ENCODE data around the gene ATXN7.

ATXN7 gene

DNA sequence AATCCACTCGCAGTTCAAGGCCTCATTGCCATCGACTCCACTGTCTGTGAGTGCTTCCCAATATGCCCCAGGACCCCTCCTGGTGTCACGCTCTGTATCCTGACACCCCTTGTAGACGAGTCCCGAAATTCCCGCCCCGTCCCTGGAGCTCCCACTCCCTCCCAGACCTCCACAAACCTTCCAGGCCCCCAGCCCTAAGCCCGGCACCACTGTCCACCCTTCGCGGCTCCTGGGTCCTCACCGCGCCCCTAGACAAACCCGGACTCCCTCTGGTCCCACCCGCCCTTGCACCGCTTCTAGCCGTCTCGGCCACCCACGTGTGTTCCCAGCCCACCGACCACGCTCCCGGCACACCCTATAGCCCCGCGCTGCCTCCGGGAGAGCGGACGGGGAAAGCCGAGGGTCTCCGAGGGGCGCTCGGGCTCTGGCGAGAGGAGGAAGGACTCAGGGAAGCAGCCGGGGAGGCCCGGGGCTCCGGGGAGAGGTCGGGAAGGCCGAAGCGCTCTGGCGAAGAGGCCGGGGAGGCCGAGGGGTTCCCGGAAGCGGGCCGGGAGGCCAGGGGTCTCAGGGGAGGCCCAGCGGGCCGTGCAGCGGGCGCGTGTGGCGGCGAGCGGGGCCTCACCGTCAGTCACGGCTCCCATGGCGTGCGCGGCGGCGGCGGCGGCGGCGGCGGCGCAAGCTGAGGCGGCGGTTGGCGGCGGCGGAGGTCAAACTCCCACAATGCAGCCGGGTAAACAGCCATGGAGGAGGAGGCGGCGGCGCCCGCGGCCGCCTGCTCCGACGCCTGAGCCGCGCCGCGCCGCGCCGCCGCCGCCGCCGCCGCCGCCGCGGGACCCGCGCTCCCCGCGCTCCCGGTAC, at the start of gene ATXN7, which contains the start of gene THOC7:
TSS of gene ATXN7 (plus strand) at position 718 of the 858 bp plus-strand sequence. CDS start 48,732 bp downstream, outside the sequence.
TSS of gene THOC7 (minus strand) at position 656 of the 858 bp plus-strand sequence. CDS start at position 641, 15 bp downstream.
- peak; percentile 66 for DNase-seq

GRCh38 chr3:63814237-63814636, 49.4 kb upstream of the ATXN7 start:
- no peak for DNase-seq

GRCh38 chr3:63817225-63817624, 46.4 kb upstream of the ATXN7 start:
- DNase-seq: no peak

DNA sequence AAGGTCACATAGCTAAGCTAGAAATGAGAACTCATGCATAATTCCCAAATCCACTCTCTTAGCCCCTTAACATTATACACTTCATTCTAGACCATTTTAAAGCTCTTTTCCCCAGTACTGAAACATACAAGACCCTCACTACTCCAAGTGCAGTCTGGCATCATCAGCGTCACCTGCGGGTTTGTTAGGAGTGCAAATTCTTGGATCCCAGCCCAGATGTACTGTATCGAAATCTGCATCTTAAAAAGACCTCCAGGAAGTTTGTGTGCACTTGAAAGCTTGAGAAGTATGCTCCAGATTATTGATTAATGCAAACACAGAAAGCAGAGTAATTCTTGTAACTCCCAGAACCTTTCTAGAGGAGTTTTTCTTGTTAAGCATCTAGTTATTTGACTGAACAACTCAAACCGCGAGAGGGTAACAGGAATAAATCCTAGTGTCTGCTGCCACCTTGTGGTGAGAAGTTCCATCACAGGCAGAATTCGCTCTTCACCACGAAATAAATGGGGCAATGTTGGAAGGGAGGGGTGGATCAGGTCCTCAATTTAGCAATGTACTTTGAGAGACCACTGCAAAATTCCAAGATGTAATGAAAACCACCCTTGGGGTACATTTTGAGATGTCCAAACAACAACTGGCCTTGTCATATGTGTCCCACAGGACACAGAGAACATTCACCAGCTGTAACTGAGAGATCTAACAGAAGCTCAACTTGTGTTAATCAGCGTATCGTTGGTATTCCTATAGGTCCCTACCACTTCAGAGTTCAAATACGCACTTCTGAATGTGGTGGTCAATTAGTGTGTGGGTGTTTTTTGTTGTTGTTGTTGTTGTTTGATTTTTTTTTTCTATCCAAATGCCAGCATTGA, 45.2 kb upstream of the ATXN7 start:
- DNase-seq: peak; percentile 30

GRCh38 chr3:63819151-63819398, 44.6 kb upstream of the ATXN7 start, which contains the start of gene C3orf49:
C3orf49 (plus strand) TSS chr3:63819299; CDS start chr3:63819472, 173 bp downstream.
- DNase-seq: no peak

- DNase-seq: no peak
These were observed 39.4 kb upstream of the ATXN7 start for GRCh38 chr3:63824309-63824708.

DNA sequence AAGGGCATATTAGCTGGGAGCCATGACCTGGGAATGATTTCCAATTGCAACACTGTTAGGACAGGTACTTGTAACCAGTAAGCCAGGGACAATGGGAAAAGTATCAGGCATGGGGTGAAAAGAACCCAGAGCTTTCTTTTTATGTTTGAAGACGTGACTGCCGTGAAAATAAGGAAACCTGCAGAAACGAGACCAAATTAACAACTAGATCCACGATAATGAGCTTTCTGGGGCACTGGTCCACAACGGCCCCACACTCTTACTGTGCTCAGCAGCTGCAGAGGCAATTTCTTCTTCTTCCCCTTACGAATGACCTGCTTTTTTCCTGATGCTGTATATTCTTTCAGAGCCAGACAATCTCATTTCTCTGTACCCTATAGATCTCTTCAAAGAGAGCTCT, 33.1 kb upstream of the ATXN7 start:
- DNase-seq: no peak

- no peak for DNase-seq
These were observed 31.3 kb upstream of the ATXN7 start for GRCh38 chr3:63832395-63832794.

DNA sequence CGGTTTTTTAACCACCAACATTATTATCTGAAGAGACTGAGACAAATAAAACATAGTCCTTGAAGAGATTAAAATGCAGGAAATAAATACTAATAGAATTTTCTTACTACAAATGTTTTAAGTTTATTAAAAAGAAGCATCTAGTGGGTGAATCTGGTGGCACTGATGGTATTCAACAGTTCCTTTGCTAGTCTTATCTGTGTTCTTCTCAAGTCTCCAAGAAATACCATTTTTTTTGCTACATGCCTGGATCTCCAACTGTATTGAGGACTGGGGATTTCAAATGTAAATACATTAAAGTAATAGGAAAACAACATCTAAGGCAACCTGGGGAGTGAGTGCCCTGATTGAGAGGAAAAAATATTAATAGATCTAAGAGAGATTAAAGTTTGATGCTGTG, 22.0 kb upstream of the ATXN7 start:
- no peak for DNase-seq

GRCh38 chr3:63842127-63842526, 21.5 kb upstream of the ATXN7 start:
- DNase-seq: no peak

DNA sequence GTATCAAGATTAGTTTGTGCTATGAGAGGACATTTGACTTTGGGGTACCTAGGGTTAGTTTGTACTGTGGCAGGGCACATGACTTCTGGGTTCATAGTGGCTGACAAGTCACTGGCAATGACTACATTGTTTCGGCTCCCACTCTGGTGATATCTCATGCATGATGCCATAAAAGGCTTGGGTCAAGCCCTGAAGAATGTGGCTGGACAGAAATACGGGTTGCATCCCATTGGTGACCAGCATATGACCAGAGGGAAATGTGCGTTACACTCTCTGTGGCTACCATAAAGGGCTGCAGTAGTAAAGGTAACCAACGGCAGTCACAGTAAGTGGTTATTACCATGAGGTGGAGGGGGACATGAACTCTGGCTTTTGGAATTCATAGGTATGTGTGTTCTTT, 18.5 kb upstream of the ATXN7 start:
- DNase-seq: no peak

- DNase-seq: no peak
These were observed 15.8 kb upstream of the ATXN7 start for GRCh38 chr3:63847718-63848450.

GRCh38 chr3:63849175-63849574, 14.5 kb upstream of the ATXN7 start:
- DNase-seq: no peak

DNA sequence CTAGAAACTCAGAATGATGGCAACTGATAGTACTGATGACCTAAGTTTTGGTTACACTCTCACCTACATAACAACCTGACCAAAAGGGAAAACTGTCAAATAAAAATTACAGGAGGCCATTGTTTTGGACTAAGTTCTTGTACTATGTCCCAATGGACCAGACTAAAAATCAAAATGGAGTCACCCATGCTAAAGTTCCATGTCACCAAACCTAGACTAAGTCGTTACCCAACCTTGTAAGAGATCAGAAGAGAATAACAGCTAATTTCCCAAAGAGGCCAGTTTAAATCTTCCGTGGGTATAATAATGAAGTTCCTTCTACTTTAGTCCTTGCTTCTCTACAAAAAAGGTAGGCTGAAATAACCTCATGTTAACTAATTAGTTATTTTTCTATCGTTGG, 12.4 kb upstream of the ATXN7 start:
- DNase-seq: no peak

DNA sequence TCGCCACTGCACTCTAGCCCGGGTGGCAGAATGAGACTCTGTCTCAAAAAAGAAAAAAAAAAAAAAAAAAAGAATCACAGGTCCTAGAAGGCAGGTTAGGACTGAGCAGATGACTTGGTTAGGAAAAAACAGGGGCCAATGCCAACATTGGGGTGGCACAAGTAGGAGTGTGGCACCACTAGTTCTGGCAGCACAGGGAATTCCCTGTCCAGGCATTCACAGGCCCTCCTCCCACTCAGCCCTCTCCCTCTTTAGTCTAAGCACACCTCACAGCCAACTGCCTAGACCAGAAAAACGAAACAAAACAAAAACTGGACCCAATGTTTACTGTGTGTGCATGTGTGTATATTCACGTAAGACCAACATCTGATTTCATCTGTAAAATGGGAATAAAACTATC, 10.6 kb upstream of the ATXN7 start:
- no peak for DNase-seq

- DNase-seq: no peak
These were observed 8.2 kb upstream of the ATXN7 start for GRCh38 chr3:63855333-63855940.

DNA sequence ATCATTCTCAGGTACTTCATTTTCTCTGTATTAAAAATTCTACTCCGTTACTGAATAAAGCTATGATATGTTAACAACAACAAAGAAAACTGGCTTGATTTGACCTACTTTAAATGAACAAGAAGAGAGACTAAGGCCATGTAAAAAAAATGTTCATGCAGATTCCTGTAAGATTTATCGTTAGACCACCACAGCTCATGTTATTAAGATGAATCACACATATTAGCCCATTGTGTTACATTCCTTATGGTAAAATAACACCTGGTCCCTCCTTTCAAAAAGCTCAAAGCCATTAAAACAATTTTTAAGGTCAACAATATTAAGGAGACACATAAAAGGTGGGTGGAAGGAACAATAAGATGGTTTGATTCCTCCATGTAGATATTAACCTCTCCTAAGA, 6.4 kb upstream of the ATXN7 start:
- no peak for DNase-seq

DNA sequence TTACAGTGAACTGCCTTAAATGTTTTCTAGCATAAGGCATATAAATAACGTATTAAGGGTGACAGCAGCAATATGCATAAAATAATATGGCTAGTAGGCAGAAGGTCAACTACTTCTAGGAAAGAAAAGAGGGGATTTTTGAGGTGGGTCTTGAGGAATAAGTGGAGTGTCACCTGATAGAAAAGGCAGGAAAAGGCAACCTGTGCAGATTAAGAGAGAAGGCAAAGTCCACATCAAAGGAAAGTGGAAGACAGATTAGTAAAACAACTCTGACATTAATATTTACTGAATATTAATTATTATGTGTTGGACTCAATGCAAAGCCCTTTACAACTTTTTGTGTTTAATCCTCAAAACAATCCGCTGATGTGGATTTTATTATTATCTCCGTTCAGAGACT, 2.9 kb upstream of the ATXN7 start:
- no peak for DNase-seq

- DNase-seq: no peak
These were observed 2.4 kb upstream of the ATXN7 start for GRCh38 chr3:63861306-63861705.

DNA sequence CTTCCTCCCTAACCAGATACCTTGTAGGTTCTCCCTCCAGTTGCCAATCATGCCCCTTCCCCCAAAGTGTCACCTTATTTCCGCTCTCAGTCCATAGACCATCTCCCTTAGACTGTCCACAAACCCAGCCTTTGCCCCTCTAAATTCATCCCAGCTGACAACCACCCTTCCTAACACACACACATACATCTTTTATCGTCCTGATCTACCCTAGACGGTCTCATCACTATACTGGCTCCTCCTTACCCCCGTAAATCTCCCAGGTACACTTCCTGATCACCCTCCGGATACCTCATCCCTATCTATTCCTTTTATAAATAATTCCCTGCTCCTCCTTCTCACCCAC, 890 bp upstream of the ATXN7 start:
- no peak for DNase-seq

DNA sequence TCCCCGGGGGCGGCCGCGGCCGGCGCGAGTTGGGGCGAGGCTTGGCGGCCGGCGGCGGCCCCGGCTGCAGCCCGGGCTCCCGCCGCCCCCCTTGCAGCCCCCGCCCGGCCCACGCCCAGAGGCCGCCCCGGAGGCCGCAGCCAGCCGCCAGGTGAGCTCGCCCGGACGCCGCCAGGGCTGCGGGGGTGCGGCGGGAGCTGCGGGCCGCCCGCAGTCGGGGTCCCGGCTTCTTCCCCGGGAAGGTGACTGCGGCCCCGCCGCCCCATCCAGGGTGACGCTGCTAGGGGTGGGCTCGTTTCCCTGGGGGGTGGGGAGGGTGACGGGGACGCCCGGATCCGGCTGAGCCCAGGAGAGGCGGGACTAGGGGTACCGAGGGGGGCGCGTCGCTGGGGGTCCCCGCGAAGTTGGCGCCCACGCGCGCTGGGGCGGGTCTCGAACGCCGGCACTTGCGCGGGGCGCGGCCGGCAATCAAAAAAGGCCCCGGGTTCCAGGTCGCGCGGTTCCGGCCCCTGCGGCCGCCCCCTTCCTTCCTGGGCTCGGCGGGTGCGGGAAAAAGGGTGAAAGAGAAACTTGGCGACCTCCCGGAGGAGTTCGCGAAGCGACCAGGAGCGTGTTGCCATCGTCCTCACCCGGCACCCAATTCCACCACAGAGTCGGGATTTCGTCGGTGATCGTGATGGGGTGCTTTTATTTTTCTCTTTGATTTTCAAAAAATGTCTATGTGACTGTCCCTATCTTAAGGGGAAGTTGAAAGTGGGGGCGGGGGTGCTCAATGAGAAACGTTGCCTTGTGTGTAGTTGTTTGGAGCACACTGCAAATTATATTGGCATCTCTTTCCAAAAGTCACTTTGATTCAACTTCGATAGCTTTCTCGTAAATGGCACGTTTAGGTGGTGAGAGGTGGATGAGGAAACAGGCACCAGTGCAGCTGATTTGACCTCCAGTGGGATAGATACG, 619 bp downstream of the ATXN7 start:
- peak; percentile 20 for DNase-seq

GRCh38 chr3:63864965-63865327, 1.3 kb downstream of the ATXN7 start:
- DNase-seq: no peak

All from activated effector memory CD4-positive, alpha-beta T cell treated with Interleukin-2 at 50 U/mL for 16 hours (primary cell).